Caki2 (cell line): ENCODE data around the gene SSTR1. TPM values are rescaled to one million over a fixed set of nuclear protein-coding genes. Genes with fewer than 3 reads are reported as not detected.
"Not testable (repeated sequence)": the region's sequence is repeated elsewhere in the genome, so short reads cannot be mapped to it uniquely, and the experiment has no call there.

ENCODE experiments used
- DNase-seq: peaks from one replicate; pipeline ENCODE4 v3.0.0-alpha.2; 2015; ENCODE audit warnings: low read depth
- in situ Hi-C: cut with HindIII; loops from 2 replicates; pipeline ENCODE4 v1.10.0; 2016; ENCODE audit warnings: low sequenced_read_pairs, low pct_unique_long_range_greater_than_20kb, mixed read lengths
- total RNA-seq: library from RNA; depleted of rRNA; stranded (reverse); fragments of >200 nt; shearing (Covaris generic); gene quantifications from 2 replicates; pipeline ENCODE4 v1.2.3, GENCODE V29; 2014; ENCODE audit warnings: low replicate concordance; rRNA removed

Gene SSTR1, protein sequence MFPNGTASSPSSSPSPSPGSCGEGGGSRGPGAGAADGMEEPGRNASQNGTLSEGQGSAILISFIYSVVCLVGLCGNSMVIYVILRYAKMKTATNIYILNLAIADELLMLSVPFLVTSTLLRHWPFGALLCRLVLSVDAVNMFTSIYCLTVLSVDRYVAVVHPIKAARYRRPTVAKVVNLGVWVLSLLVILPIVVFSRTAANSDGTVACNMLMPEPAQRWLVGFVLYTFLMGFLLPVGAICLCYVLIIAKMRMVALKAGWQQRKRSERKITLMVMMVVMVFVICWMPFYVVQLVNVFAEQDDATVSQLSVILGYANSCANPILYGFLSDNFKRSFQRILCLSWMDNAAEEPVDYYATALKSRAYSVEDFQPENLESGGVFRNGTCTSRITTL
- total RNA-seq: 0.03 and 1.2 TPM in 2 replicates

DNA sequence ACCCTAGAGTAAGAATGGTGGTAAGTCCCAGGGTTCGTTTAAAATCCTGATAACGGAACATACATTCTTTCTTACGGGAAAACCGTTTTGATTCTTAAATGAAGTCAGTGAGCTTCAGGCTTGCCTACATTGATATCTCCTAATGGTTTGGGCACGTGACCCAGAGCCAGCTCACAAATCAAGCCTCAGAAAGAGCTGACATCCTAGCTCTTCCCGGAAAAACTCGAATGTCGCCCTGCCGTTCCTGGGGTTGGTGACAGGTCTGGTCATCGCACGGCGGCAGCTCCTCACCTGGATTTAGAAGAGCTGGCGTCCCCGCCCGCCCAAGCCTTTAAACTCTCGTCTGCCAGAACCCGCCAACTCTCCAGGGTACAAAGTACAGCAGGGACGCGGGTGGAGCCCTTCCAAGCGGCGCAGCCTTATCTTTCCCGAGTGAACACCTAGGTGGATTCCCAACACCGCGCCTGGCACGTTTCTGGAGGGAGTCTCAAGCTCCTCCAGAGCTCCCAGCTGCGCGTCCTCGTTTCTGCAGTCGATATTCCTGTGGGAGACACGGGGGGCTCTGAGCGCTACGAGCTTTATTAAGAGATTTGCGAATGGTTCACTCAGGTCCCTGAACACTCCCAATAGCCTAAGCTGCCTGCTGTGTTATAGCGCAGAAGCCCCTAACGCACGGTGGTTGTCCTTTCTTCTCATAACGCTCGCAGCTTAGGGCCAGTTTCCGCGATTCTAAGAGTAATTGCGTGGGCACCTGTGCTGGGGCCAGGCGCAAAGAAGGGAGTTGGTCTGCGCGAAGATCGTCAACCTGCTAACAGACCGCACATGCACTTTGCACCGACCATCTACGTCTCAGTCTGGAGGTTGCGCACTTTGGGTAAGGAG is at the start of gene SSTR1:
Gene SSTR1 (plus strand): TSS at position 169 of the 882 bp plus-strand sequence. CDS start 1,486 bp downstream, outside the sequence.
- in situ Hi-C loops: no loop called here
- peak; percentile 13 for DNase-seq

DNA sequence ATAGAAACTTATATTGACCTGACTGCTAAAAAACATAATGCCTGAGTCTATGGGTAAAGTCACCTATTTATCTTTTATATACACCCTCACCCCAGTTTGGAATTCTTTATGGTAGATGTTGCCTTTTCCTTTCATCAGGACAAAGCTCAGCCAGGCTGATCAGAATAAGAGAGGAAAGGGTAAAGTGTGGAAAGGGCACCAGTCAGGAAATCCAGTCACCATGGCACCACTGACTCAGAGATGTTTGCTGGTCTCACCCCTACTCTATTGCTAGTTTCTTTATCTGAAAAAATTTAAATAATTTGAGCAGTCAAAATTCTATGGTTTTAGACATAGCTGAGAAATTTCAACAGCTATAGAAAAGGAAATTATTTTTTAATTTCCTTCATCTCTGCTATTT is 49.2 kb upstream of the SSTR1 start:
- DNase-seq: no peak
- in situ Hi-C loops: no loop called here

DNA sequence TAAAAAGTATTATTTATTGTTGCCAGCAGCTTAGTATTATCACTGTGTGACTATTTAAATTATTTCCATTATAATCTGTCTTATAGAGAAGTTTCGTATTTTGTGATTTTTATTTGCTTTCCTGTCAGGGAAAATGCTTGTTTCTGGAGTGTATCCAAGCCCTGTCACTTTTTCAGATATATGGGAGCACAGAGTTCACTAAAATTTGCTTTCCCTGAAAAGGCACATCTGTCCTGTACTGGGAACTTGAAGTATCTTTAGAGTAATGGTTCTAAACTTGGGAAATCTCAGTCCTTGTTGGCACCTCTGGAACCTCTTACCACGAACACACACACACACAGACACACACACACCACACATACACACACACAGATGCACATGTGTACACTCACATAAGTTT is 39.3 kb upstream of the SSTR1 start:
- no peak for DNase-seq
- in situ Hi-C loops: no loop called here

DNA sequence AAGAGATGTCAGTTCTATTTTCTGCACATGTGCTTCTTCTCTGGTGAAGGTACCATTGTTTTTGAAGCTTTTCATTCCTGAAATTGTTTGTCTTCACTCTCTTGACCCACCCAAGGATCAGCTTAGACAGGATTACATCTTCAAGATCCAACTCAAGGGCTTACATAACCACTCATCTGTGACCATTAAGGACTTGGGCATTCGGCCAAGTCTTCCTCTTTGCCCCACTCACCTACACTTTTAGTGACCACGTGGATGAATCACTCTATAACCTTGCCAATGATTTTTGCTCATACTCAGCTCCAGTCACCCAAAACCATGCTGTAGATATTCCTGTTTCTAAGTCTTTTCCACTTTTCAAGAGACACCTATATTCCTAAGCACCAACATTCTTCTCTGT is 36.5 kb upstream of the SSTR1 start:
- in situ Hi-C loops: no loop called here
- peak; percentile 87 for DNase-seq

DNA sequence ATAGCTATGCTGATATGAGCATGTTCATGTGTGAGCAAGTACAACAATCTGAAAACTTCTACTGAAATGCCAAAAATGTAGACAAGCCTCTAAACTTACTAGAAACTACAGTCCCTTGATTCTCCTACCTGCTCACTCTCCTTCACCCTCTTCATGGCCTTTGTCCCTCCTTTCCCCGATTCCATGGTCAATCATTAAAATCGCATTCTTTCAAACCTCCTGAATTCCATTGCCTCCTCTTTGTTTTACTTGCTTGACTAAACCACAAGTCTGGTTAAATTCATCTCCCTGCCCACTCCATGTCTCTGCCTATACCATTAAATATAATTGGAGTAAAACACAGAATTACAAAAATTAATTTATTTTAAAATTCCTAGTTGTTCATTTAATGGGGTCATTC is 33.0 kb upstream of the SSTR1 start:
- peak; percentile 72 for DNase-seq
- in situ Hi-C loops: no loop called here

DNA sequence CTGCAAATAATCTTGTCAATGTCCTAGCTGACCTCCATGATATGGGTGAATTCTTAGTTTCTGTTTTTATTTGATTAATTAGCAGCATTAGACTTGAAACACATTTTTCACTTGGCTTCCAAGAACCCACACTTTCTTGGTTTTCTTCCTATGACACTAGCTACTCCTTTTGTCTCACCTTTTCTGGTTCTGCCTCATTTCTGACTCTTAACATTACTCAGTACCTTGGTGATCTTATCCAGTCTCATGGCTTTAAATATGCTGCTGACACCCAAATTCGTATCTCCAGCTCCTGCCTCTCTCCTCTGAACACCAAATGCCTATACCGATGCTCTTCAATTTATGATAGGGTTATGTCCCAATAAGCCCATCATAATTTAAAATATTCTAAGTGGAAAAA is 32.0 kb upstream of the SSTR1 start:
- no peak for DNase-seq
- in situ Hi-C loops: no loop called here

DNA sequence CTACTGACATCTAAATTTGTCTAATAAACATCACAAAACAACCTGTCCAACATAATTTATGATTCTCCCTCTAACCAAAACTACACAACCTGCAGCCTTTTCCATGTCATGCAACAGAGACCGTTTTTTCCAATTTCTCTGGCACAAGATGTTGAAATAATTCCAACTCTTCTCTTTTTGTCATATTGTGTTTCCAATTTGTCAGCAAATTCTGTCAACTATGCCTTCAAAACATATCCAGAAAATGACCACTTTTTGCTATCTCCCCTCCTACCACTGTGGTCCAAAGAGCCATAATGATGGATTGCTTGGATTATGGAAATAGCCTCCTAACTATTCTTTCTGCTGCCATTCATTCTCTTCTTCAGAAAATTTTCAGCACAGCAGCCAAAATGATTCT is 31.3 kb upstream of the SSTR1 start:
- DNase-seq: no peak
- in situ Hi-C loops: no loop called here

DNA sequence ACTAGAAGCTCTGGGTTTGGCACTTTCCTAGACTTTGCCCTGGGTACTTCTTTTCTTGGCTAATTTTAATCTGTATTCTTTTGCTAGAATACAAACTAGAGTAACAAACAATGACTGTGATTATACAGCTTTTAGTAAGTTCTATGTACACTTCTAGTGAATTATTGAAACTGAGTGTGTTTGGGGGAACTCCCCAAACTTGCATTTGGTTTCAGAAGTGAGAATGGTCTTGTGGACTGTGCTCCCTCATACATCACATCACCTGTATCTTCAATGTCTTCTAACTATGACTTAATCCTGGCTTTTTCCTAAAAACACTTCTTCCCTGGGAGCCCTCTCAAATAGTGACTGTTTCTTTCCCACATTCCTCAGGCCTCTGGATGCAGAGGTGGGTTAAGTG is 23.6 kb upstream of the SSTR1 start:
- in situ Hi-C loops: no loop called here
- no peak for DNase-seq

DNA sequence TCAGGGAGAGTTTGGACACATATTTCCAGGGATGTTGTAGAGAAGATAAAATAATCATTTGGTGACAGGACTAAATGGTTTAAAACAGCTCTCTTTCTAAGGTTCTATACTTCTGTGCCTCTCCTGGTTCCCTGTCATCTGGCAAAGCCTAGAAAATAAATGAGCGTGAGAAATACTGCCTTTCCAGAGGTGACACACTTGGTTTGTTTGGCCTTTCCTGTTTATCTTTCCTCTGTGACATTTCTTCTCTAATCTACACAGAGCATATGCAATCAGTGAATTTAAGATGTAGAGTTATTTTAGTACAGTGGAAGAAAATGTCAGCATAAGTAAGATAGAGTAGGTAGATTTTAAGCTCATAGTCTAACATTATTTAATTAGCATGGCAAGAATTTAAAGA is 22.0 kb upstream of the SSTR1 start:
- DNase-seq: no peak
- in situ Hi-C loops: no loop called here

DNA sequence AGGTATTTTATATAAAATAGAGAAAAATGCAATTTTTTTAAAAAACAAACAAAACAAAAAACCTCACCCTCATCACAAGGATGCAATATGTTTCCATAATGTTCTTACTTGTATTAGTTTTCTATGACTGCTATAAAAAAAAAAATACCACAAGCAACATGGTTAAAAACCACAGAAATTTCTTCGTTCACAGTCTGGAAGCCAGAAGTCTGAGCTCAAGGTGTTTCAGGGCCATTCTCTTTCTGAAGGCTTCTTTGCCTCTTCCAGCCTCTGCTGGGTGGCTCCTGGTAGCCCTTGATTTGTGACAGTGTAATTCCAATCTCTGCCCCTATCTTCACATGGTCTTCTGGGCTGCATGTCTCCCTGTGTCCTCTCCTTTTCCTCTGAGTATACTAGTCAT is 21.5 kb upstream of the SSTR1 start:
- no peak for DNase-seq
- in situ Hi-C loops: no loop called here

DNA sequence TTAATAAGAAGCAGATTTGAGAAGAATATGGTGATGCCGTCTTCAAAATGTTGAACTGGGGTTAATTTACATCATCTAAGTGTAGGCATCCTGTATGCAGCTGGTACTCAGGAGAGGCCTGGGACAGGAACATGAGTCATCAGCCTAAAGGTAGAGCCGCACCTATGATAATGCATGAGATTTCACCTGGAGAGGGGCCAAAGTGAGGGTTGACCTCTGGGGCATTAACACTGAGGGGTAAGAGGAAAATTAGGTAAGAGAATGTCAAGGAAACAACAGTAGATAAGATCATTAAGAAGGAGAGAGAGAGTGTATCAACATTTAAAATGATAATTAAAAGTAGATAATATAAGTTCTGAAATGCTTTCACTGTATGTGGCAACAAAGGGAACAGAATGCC is 20.2 kb upstream of the SSTR1 start:
- in situ Hi-C loops: no loop called here

DNA sequence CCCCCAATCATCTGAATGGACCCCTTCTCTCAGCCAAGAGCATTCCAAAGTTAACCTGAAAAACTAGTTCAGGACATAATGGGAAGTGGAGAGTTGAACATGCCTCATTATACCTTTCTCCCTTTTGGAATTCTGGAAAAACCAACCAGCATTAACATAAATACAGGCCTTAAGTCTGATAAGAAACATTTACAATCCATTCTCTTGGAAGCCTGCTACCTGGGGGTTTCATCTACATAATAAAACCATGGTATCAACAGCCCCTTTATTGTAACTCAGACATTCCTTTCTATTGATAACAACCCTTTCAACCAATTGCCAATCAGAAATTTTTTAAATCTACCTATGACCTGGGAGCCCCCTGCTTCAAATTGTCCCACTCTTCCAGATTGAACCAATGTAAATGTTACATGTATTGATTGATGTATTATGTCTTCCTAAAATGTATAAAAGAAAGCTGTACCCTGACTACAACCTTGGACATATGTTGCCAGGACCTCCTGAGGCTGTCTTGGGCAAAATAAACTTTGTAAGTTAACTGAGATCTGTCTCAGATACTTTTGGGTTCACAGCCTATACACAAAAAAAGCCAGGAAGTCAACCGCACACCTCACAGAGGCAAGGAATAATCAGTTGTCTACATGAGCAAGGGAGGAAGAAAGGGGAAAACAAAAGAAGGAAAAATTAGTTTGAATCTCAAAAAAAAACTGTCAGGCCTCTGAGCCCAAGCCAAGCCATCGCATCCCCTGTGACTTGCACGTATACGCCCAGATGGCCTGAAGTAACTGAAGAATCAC is 17.6 kb upstream of the SSTR1 start:
- in situ Hi-C loops: no loop called here
- no peak for DNase-seq

More for the DNA sequence above, 20.2 kb upstream of the SSTR1 start:
- DNase-seq: no peak

DNA sequence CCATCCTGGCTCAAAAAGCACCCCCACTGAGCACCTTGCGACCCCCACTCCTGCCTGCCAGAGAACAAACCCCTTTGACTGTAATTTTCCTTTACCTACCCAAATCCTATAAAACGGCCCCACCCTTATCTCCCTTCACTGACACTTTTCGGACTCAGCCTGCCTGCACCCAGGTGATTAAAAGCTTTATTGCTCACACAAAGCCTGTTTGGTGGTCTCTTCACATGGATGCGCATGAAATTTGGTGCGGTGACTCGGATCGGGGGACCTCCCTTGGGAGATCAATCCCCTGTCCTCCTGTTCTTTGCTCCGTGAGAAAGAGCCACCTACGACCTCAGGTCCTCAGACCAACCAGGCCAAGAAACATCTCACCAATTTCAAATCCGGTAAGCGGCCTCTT is 16.9 kb upstream of the SSTR1 start:
- DNase-seq, in situ Hi-C loops: not testable (repeated sequence)

DNA sequence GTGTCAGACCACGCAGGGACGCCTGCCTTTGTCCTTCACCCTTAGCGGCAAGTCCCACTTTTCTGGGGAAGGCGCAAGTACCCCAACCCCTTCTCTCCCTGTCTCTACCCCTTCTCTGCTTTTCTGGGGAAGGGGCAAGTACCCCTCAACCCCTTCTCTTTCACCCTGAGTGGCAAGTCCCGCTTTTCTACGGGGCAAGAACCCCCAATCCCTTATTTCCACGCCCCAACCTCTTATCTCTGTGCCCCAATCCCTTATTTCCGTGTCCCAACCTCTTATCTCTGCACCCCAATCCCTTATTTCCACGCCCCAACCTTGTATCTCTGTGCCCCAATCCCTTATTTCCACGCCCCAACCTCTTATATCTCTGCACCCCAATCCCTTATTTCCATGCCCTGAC is 16.2 kb upstream of the SSTR1 start:
- DNase-seq, in situ Hi-C loops: not testable (repeated sequence)

DNA sequence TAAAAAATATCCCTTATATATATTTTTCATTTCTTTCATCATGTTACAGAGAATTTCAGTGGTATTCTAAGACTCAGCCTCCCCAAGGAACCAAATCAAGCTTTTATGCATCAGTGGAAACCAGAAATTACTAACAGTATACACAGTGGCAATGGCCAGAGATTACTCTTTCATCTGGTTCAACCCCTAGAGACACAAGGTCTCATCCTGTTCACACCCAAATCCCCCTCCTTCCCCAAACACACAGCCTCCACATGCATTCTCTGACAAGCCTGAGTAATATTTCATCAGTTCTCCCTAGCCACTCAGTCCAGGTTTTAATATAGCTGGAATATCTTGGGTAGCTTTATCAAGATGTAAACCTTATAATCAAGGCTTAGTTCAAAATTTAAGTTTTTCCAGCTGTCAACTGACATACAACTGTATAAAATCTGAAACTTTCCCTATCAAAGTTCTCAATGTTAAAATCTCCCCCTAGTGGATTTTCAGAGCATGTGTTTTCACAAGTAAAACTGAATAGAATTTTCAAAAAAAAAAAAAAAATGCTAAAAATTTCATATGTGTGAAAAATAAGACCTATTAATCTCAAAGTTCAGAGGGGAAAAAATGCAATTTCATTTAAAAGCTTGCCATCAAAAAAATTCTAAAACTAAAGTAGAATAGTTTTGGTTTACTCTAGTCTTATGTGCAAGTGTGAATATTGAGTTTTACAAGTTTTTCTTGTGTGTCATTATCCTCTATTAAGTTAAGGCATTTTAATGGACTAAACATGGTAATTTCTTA is 10.5 kb upstream of the SSTR1 start:
- in situ Hi-C loops: no loop called here
- peak; percentile 23 for DNase-seq

DNA sequence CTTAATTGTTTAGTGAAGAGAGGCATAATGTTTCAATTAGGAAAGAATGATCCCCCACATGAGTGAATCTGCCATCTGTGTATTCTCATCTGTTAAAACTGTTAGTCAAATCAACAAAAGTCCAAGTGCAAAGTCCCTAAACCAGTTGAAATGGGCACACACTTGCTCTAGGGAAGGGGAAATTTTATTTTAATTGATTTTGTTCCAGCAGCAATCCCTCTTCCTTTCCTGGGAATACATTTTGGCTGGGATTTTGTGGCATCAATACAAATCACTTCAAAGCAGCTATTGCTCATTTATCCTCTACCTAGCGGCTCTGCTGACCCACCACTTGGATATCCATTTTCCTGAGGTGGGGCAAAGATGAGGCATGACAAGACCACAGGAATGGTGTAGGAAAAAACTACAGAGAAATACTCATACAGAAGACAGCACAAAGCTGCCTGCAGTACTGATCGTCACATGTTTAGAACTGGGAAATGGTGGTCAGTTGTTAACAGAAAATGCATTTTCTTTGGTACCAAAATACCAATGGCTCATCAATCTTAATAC is 9.8 kb upstream of the SSTR1 start:
- in situ Hi-C loops: no loop called here
- no peak for DNase-seq

DNA sequence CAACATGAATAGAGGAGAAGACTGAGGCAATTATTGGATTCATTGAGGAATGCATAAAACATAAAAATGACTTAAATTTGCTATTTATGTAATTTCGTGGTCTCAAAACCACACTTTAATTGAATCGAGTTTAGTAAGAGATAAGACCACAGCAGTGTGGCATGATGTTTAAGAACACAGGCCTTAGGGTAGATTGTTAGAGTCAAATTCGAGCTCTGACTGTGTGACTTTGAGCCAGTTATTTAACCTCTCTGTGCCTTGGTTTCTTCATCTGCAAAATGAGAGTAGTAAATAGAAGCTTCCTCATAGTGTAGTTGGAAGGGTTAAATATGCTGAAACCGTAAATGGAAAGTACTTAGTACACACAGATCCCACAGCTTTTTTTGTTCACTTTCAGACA is 9.3 kb upstream of the SSTR1 start:
- DNase-seq: no peak
- in situ Hi-C loops: no loop called here

DNA sequence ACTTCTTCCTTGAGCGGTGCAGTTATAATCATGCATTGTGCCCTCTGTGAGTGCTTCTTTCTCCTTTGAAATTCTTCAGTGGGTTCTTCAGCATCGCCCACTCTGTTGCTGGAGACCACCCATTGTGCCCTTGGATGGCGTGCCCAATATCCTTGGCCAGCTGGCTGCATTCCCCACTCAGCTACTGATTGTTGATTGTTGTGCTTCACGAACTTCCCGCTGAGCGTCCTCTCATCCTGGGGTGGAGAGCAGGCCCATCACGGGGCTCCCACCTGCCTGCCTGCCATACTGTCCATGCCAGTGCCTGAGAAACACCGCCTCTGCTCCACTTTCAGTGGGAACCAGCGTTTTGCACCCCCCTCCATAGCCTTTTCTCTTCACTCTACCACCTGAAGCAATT is 8.6 kb upstream of the SSTR1 start:
- DNase-seq: no peak
- in situ Hi-C loops: no loop called here
